Fibroblast of gingiva (primary cell): Measurements from ENCODE around the gene TNFRSF1A.

Experiments
- DNase-seq: peaks from one replicate; pipeline ENCODE4 v3.0.0-alpha.2; 2011; ENCODE audit warnings: low read depth

TNFRSF1A gene

GRCh38 chr12:6336889-6337853 is 4.7 kb downstream of the TNFRSF1A start:
- no peak for DNase-seq

GRCh38 chr12:6336079-6336888 is 5.6 kb downstream of the TNFRSF1A start:
- DNase-seq = peak; percentile 100

- DNase-seq = peak; percentile 78
These were observed 6.3 kb downstream of the TNFRSF1A start for GRCh38 chr12:6335451-6336078.

- peak; percentile 75 for DNase-seq
These were observed 6.9 kb downstream of the TNFRSF1A start for GRCh38 chr12:6334940-6335450.

- no peak for DNase-seq
These were observed 7.5 kb downstream of the TNFRSF1A start for GRCh38 chr12:6334359-6334758.

- no peak for DNase-seq
These were observed 8.3 kb downstream of the TNFRSF1A start for GRCh38 chr12:6333566-6333965.

GRCh38 chr12:6333029-6333428 is 8.8 kb downstream of the TNFRSF1A start:
- DNase-seq = no peak

- DNase-seq = peak; percentile 75
These were observed 9.4 kb downstream of the TNFRSF1A start for GRCh38 chr12:6332459-6332858.

- no peak for DNase-seq
These were observed 10.7 kb downstream of the TNFRSF1A start for GRCh38 chr12:6330999-6331714.

- no peak for DNase-seq
These were observed 11.7 kb downstream of the TNFRSF1A start for GRCh38 chr12:6330192-6330591.

- DNase-seq = no peak
These were observed 12.2 kb downstream of the TNFRSF1A start for GRCh38 chr12:6329703-6330064.

- no peak for DNase-seq
These were observed 12.8 kb downstream of the TNFRSF1A start for GRCh38 chr12:6328945-6329702.

GRCh38 chr12:6328045-6328779 is 13.7 kb downstream of the TNFRSF1A start:
- DNase-seq = no peak

- DNase-seq = no peak
These were observed 14.4 kb downstream of the TNFRSF1A start for GRCh38 chr12:6327229-6328041.

- DNase-seq = peak; percentile 73
These were observed 15.3 kb downstream of the TNFRSF1A start for GRCh38 chr12:6326316-6327228.

GRCh38 chr12:6324936-6325750 is 16.7 kb downstream of the TNFRSF1A start:
- no peak for DNase-seq

GRCh38 chr12:6323995-6324711 is 17.7 kb downstream of the TNFRSF1A start:
- DNase-seq = no peak
